Neuronal stem cell (in vitro differentiated cells): ENCODE measurements around the gene CAPN9.

Source experiments
- DNase-seq: peaks from one replicate; pipeline ENCODE4 v3.0.0-alpha.2; 2013; ENCODE audit warnings: low spot score
- H2AFZ ChIP-seq: one replicate; pipeline ENCODE4 v1.6.1; 2013; ENCODE audit warnings: mild to moderate bottlenecking, low read length, inconsistent platforms
- H2AK5ac ChIP-seq: 2 replicates; pipeline ENCODE4 v1.6.1; 2013; ENCODE audit warnings: low read depth, mild to moderate bottlenecking, inconsistent platforms, low read length, moderate library complexity, mixed read lengths
- H2BK120ac ChIP-seq: 2 replicates; pipeline ENCODE4 v1.6.1; 2013; ENCODE audit warnings: low read depth, mild to moderate bottlenecking, inconsistent platforms, low read length, moderate library complexity, mixed read lengths
- H2BK12ac ChIP-seq: one replicate; pipeline ENCODE4 v1.6.1; 2013; ENCODE audit warnings: low read length, inconsistent platforms
- H2BK15ac ChIP-seq: 2 replicates; pipeline ENCODE4 v1.6.1; 2013; ENCODE audit warnings: mild to moderate bottlenecking, low read length, inconsistent platforms, mixed read lengths
- H2BK5ac ChIP-seq: one replicate; pipeline ENCODE4 v1.6.1; 2013; ENCODE audit warnings: inconsistent platforms, mild to moderate bottlenecking, low read length, moderate library complexity
- H3K14ac ChIP-seq: one replicate; pipeline ENCODE4 v1.6.1; 2013; ENCODE audit warnings: low read length, inconsistent platforms
- H3K18ac ChIP-seq: 2 replicates; pipeline ENCODE4 v1.6.1; 2013; ENCODE audit warnings: low read length, inconsistent platforms
- H3K23ac ChIP-seq: 2 replicates; pipeline ENCODE4 v1.6.1; 2013; ENCODE audit warnings: low read depth, mild to moderate bottlenecking, mixed read lengths, low read length, inconsistent platforms; ENCODE audit not compliant: poor library complexity
- H3K27ac ChIP-seq: replicated peaks from 3 replicates; pipeline ENCODE4 v1.5.1; 2013; ENCODE audit warnings: low read length, inconsistent platforms
- H3K27me3 ChIP-seq, 3 experiments: 2 replicates each; pipeline ENCODE4 v1.6.1; 2013; ENCODE audit warnings: low read length in 3 of 3, mild to moderate bottlenecking in 2 of 3, inconsistent platforms in 1 of 3, low read depth in 1 of 3, mixed read lengths in 1 of 3, moderate library complexity in 1 of 3; ENCODE audit not compliant: control insufficient read depth in 3 of 3, insufficient read depth in 3 of 3
- H3K36me3 ChIP-seq, 2 donors: replicated peaks in 1 of 2; 2 replicates each; pipeline ENCODE4 v1.6.1; 2013; ENCODE audit warnings: low read length in 2 of 2; ENCODE audit not compliant: control insufficient read depth in 2 of 2, insufficient read depth in 2 of 2
- H3K4ac ChIP-seq: 2 replicates; pipeline ENCODE4 v1.6.1; 2013; ENCODE audit warnings: inconsistent platforms, mild to moderate bottlenecking, low read length, moderate library complexity
- H3K4me1 ChIP-seq, 2 donors: 1 replicate in 1 of 2; 2 replicates in 1 of 2; pipeline ENCODE4 v1.6.1; 2013; ENCODE audit warnings: low read length in 2 of 2, low read depth in 1 of 2; ENCODE audit not compliant: control insufficient read depth in 2 of 2, insufficient read depth in 1 of 2
- H3K4me2 ChIP-seq: one replicate; pipeline ENCODE4 v1.6.1; 2013; ENCODE audit warnings: mild to moderate bottlenecking, low read length, inconsistent platforms; ENCODE audit not compliant: insufficient read depth, poor library complexity, severe bottlenecking
- H3K4me3 ChIP-seq, 2 donors: 2 replicates each; pipeline ENCODE4 v1.5.1; 2013; ENCODE audit warnings: low read length in 2 of 2, mild to moderate bottlenecking in 2 of 2, inconsistent platforms in 1 of 2, moderate library complexity in 1 of 2
- H3K79me1 ChIP-seq: one replicate; pipeline ENCODE4 v1.6.1; 2013; ENCODE audit warnings: low read depth, mild to moderate bottlenecking, inconsistent platforms, low read length, moderate library complexity
- H3K9ac ChIP-seq: one replicate; pipeline ENCODE4 v1.6.1; 2013; ENCODE audit warnings: mild to moderate bottlenecking, low read depth, low read length, inconsistent platforms; ENCODE audit not compliant: poor library complexity
- H3K9me3 ChIP-seq, 2 donors: replicated peaks in 1 of 2; 2 replicates each; pipeline versions ENCODE3 to v1.6.1; 2013; ENCODE audit warnings: low read length in 2 of 2, mild to moderate bottlenecking in 2 of 2, inconsistent platforms in 1 of 2, low read depth in 1 of 2, mixed read lengths in 1 of 2, moderate library complexity in 1 of 2; ENCODE audit not compliant: control insufficient read depth in 2 of 2, insufficient read depth in 1 of 2
- H4K8ac ChIP-seq: one replicate; pipeline ENCODE4 v1.6.1; 2013; ENCODE audit warnings: low read depth, mild to moderate bottlenecking, inconsistent platforms, low read length, moderate library complexity
- H4K91ac ChIP-seq: one replicate; pipeline ENCODE4 v1.6.1; 2013; ENCODE audit warnings: low read length, low read depth, mild to moderate bottlenecking, inconsistent platforms; ENCODE audit not compliant: poor library complexity
- WGBS, 2 donors: extraction: QIAGEN DNeasy Blood & Tissue Kit; methylation state at CpG; one replicate each; pipeline ENCODE4 v1.1.7; 2013; ENCODE audit warnings: missing lambda C conversion rate in 2 of 2, mixed read lengths in 1 of 2; ENCODE audit not compliant: insufficient read length in 2 of 2, insufficient replicate concordance in 1 of 2; ENCODE audit errors: extremely low coverage in 2 of 2; 5-methylcytosine and 5-hydroxymethylcytosine counted together

Gene CAPN9

DNA sequence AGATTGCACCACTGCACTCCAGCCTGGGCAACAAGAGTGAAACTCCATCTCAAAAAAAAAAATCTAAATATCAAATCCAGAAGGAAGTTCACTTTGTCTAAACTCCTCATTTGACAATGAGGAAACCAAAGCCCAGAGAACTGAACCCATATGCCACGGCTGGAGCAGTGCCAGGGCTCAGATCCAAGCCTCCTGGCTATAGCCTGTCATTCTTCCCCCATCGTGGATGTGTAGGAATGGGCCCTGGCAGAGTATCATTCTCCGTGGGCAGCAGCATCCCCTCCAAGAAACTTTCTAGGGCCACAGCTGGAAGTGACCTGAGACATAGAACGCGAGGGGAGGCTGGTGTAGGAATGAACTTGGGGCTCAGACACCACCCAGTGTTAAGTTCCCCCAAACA is 47.2 kb downstream of the CAPN9 start:
- Histone ChIP-seq H3K27ac (no peak overlapping the region), H2BK15ac (no peak overlapping the region), H2AFZ (peak overlapping the region; percentile 13), H2BK12ac (no peak overlapping the region), H3K79me1 (no peaks in the 10 kb centered on the region), H2BK120ac (no peak overlapping the region), H4K8ac (no peak overlapping the region), H3K36me3 (no peaks in the 10 kb centered on the region), H3K4me1 (peaks cover 0 to 4% of the 10 kb centered on the region in 2 donors), H3K27me3 (no peaks in the 10 kb centered on the region), H2AK5ac (no peak overlapping the region), H3K18ac (no peak overlapping the region), H3K14ac (no peak overlapping the region), H3K4me3 (no peak overlapping the region), H2BK5ac (no peak overlapping the region), H3K4ac (no peak overlapping the region), H3K9ac (no peak overlapping the region), H3K4me2 (no peak overlapping the region), H3K23ac (no peak overlapping the region), H4K91ac (no peak overlapping the region), H3K9me3 (no peaks in the 10 kb centered on the region)
- WGBS, 2 donors = no CpG with 5 or more reads among the region's 5 CpGs
- no peak for DNase-seq

DNA sequence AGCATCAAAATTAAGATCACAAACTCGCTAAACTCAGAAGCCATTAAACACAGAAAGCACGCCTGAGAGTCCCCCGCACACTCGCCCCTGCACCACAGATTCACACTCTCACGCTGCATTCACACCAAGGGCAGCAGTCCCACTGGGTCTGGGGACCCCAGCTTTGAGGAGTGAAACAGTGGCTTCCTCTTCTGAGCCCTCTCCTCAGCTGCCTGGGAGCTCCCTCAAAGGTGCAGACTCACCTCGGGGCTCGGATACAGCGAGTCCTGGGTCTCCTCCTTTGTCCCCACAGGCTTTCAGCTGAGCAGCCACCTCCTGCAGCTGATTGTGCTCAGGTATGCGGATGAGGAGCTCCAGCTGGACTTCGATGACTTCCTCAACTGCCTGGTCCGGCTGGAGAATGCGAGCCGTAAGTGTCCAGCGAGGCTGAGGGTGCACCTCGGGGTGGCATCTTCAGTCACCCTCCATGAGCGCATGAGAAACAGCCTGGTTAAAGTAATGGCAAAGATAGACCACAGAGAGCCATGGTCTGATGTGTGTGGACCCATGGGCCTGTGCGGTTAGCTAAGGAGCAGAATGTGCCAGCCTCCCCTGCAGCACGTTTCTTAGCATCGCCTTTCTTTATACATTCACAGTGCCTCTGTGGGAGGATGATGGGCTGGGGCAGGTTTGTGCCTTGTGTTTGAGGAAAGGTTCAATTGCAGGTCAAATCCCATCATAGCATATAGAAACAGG is 47.9 kb downstream of the CAPN9 start:
- Histone ChIP-seq H4K8ac (no peak overlapping the region), H3K23ac (no peak overlapping the region), H3K27ac (no peak overlapping the region), H3K4ac (no peak overlapping the region), H3K18ac (peak overlapping the region; percentile 63), H3K4me2 (no peak overlapping the region), H3K27me3 (no peaks in the 10 kb centered on the region), H3K14ac (no peak overlapping the region), H4K91ac (no peak overlapping the region), H3K4me3 (no peak overlapping the region), H3K9ac (no peak overlapping the region), H2BK12ac (no peak overlapping the region), H2BK120ac (no peak overlapping the region), H2BK15ac (no peak overlapping the region), H3K36me3 (no peaks in the 10 kb centered on the region), H3K79me1 (no peaks in the 10 kb centered on the region), H2AFZ (peak overlapping the region; percentile 13), H3K4me1 (peaks cover 0 to 4% of the 10 kb centered on the region in 2 donors), H3K9me3 (no peaks in the 10 kb centered on the region), H2BK5ac (no peak overlapping the region), H2AK5ac (no peak overlapping the region)
- WGBS, 2 donors = no CpG with 5 or more reads among the region's 19 CpGs
- no peak for DNase-seq

DNA sequence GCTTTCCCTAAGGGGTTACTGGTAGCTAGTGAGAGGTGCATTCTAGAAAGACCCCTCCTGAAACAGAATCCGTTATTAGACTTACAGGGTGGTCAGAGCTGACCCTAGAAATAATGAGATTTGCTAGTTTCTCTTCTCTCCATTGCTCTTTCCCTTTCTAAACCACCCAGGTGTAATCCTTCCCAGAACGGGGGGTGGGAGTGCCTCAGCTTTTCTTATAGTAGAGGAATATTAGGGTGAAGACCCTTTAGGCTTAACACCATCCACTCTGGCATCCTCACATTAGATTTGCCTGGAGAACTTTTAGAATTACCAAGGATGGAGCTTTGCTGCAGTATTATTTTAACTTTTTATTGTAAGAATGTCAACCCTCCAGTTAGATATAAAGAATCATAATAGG is 49.4 kb downstream of the CAPN9 start:
- no peak overlapping the region for H2BK15ac ChIP-seq
- no peak overlapping the region for H3K4me3 ChIP-seq
- H3K27me3 ChIP-seq = no peaks in the 10 kb centered on the region
- H3K18ac ChIP-seq = no peak overlapping the region
- H2BK120ac ChIP-seq = no peak overlapping the region
- no peak overlapping the region for H4K91ac ChIP-seq
- no peak overlapping the region for H3K9ac ChIP-seq
- H3K27ac ChIP-seq = no peak overlapping the region
- no peak for DNase-seq
- H3K4ac ChIP-seq = no peak overlapping the region
- H3K4me1 ChIP-seq = peaks cover 0 to 4% of the 10 kb centered on the region in 2 donors
- no peak overlapping the region for H3K23ac ChIP-seq
- WGBS, 2 donors = no CpG with 5 or more reads among the region's 2 CpGs
- H2BK5ac ChIP-seq = no peak overlapping the region
- H2AFZ ChIP-seq = no peak overlapping the region
- H2AK5ac ChIP-seq = no peak overlapping the region
- H3K36me3 ChIP-seq = no peaks in the 10 kb centered on the region
- H3K79me1 ChIP-seq = no peaks in the 10 kb centered on the region
- H3K9me3 ChIP-seq = no peaks in the 10 kb centered on the region
- H3K14ac ChIP-seq = no peak overlapping the region
- no peak overlapping the region for H3K4me2 ChIP-seq
- H2BK12ac ChIP-seq = no peak overlapping the region
- H4K8ac ChIP-seq = no peak overlapping the region

DNA sequence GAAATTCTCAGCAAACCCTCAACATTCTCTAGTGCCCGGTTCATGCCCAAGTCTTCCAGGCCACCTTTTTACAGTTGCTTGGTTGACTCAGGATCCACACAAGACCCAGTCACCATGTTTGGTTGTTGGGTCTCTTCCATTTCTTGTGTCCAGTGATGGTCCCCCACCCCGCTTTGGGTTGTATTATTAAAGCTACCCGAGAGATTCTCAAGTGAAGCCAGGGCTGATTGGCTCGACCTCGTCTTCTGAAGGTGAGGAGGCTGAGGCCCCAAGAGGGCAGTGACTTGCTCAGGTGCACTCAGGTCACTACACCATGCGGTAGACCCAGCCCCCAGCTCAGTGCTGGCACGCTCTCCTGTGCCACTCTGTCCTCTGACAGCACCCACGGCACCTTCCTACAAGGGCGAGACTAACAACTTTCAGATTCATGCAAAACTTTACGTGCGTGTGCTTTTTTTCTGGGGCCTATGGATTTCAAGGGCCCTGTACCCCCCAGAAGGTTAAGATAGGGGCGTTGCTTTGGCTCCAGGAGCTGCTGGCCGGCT is 50.3 kb downstream of the CAPN9 start:
- H3K18ac ChIP-seq = peak overlapping the region; percentile 84
- H2BK5ac ChIP-seq = no peak overlapping the region
- peak overlapping the region; percentile 70 for H2AFZ ChIP-seq
- no peak overlapping the region for H3K23ac ChIP-seq
- H2AK5ac ChIP-seq = peak overlapping the region; percentile 60
- no peak overlapping the region for H3K14ac ChIP-seq
- H3K9ac ChIP-seq = no peak overlapping the region
- no peak overlapping the region for H3K4me3 ChIP-seq
- peak overlapping the region; percentile 92 for H2BK12ac ChIP-seq
- H3K79me1 ChIP-seq = no peaks in the 10 kb centered on the region
- H3K27me3 ChIP-seq = no peaks in the 10 kb centered on the region
- no peak overlapping the region for H3K27ac ChIP-seq
- H3K4me1 ChIP-seq = peaks cover 0 to 4% of the 10 kb centered on the region in 2 donors
- H2BK15ac ChIP-seq = peak overlapping the region; percentile 76
- DNase-seq = no peak
- no peak overlapping the region for H4K8ac ChIP-seq
- H4K91ac ChIP-seq = no peak overlapping the region
- peak overlapping the region; percentile 4 for H2BK120ac ChIP-seq
- WGBS, 2 donors = no CpG with 5 or more reads among the region's 13 CpGs
- no peak overlapping the region for H3K4ac ChIP-seq
- H3K4me2 ChIP-seq = no peak overlapping the region
- no peaks in the 10 kb centered on the region for H3K9me3 ChIP-seq
- no peaks in the 10 kb centered on the region for H3K36me3 ChIP-seq
